GM21381 (cell line): ENCODE data around the gene SENP7.
"Not testable (repeated sequence)": the region's sequence is repeated elsewhere in the genome, so short reads cannot be mapped to it uniquely, and the experiment has no call there.

Experiments used
- ATAC-seq: cut with Tn5 transposase; IDR thresholded peaks from one replicate; pipeline ENCODE4 v1.9.1; 2021; ENCODE audit warnings: mild to moderate bottlenecking, moderate library complexity; ENCODE audit not compliant: unreplicated experiment

SENP7 gene, protein sequence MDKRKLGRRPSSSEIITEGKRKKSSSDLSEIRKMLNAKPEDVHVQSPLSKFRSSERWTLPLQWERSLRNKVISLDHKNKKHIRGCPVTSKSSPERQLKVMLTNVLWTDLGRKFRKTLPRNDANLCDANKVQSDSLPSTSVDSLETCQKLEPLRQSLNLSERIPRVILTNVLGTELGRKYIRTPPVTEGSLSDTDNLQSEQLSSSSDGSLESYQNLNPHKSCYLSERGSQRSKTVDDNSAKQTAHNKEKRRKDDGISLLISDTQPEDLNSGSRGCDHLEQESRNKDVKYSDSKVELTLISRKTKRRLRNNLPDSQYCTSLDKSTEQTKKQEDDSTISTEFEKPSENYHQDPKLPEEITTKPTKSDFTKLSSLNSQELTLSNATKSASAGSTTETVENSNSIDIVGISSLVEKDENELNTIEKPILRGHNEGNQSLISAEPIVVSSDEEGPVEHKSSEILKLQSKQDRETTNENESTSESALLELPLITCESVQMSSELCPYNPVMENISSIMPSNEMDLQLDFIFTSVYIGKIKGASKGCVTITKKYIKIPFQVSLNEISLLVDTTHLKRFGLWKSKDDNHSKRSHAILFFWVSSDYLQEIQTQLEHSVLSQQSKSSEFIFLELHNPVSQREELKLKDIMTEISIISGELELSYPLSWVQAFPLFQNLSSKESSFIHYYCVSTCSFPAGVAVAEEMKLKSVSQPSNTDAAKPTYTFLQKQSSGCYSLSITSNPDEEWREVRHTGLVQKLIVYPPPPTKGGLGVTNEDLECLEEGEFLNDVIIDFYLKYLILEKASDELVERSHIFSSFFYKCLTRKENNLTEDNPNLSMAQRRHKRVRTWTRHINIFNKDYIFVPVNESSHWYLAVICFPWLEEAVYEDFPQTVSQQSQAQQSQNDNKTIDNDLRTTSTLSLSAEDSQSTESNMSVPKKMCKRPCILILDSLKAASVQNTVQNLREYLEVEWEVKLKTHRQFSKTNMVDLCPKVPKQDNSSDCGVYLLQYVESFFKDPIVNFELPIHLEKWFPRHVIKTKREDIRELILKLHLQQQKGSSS

DNA sequence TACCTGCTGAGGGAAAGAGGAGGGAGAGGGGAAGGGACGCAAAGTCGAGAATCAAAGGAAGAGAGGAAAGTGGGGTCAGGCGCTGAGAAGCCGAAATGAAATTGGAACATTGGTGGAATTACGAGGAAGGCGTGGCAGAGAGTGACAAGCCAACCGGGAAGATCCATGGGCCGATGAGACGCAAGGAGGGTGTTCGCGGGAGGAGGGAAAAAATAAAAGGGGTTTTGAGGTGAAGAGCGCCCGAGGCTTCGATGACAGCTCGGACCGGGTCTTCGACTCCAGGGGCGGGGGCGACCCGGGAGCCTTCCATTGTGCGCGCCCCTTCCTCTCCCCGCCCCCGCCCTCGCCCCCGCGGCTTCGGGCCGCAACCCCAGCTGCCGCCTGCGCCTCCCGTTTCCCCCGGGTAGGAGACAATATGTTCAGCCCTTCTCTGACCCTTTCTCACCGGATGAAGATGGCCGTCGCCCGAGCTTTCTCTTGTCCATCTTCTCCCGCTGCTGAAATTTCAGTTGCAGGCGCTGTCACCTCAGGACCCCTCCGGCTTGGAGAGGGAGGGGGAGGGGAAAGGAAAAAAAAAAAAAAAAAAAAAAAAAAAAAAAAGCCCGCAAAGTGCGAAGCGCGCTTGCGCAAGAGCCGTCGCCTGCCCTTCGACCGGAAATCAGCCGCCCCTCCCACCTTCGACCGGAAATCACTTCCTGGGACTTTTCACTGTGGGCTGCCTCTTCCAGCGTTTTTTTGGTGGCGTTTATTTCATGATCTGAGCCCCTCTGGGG, at the start of gene SENP7:
SENP7 (minus strand) TSS at position 567 of the 773 bp plus-strand sequence; CDS start at position 485, 82 bp downstream.
- ATAC-seq: peak; percentile 45

DNA sequence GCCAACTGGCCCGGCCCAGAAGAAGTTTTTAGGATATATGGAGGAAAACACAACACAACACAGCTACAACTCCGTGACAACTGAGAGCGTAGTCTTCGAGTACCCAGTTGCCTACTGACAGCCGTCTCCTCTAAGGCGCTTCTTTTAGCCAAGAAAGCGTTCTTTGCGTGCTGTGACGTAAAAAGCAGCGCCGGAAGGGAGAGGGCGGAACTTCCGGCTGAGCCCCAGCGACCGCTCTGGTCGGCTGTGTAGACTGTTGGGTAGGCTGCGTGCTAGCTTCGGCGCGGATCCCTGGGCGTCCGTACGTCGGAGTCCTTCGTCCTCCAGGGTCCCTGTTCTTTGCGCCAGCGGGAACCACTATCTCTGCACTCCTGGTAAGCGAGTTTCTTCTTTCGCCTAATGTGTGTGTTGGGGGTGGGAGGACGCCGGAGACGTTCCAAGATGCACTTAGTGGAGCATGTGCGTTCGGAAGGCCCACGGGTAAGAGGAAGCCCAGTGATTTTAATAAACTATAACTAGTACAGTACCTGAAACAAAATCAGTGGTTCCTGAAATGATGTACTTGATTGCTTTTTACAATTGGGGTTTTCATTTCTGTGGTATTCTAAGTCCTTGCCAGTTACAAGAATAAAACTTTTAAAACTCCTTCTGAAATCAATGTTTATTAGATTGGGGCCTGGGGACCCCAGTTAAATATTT, 48.8 kb upstream of the SENP7 start, which contains the start of gene TRMT10C:
TRMT10C (plus strand) TSS at position 239 of the 699 bp plus-strand sequence. CDS start 2,914 bp downstream, outside the sequence.
- ATAC-seq: peak; percentile 99

DNA sequence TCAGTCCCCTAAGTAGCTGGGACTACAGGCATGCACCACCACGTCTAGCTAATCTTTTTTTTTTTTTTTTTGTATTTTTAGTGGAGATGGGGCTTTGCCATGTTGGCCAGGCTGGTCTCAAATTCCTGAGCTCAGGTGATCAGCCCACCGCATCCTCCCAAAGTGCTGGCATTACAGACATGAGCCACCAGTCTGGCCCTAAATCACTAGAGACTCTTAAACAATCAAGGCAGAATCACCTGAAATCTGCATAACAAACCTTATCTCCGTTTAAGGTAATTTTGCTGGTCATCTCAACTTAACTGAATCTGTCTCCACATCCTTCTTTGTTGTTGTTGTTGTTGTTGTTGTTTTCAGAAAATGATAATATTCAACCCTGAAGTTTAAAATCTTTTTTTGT, 43.1 kb upstream of the SENP7 start:
- no peak for ATAC-seq

DNA sequence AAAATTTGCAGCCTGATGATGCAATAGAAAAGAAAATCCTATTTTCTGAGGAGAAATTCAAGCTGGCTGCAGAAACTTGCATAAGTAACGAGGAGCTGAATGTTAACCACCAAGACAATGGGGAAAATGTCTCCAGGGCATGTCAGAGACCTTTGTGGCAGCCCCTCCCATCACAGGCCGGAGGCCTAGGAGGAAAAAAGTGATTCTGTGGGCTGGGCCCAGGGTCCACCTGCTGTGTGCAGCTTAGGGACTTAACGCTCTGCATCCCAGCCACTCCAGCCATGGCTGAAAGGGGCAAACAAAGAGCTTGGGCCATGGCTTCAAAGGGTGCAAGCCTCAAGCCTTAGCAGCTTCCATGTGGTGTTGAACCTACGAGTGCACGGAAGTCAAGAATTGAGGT, 40.4 kb upstream of the SENP7 start:
- not testable (repeated sequence) for ATAC-seq

DNA sequence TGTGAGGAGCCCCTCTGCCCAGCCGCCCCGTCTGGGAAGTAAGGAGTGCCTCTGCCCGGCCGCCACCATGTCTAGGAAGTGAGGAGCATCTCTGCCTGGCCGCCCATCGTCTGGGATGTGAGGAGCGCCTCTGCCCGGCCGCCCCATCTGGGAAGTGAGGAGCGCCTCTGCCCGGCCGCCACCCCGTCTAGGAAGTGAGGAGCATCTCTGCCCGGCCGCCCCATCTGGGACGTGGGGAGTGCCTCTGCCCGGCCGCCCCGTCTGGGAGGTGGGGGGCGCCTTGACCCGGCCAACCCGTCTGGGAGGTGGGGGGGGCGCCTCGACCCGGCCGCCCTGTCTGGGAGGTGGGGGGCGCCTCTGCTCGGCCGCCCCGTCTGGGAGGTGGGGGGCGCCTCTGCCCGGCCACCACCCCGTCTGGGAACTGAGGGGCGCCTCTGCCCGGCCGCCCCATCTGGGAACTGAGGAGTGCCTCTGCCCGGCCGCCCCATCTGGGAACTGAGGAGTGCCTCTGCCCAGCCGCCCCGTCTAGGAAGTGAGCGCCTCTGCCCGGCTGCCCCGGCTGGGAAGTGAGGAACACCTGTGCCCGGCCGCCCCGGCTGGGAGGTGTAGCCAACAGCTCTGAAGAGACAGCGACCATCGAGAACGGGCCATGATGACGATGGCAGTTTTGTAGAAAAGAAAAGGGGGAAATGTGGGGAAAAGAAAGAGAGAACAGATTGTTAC, 38.5 kb upstream of the SENP7 start:
- ATAC-seq: not testable (repeated sequence)

DNA sequence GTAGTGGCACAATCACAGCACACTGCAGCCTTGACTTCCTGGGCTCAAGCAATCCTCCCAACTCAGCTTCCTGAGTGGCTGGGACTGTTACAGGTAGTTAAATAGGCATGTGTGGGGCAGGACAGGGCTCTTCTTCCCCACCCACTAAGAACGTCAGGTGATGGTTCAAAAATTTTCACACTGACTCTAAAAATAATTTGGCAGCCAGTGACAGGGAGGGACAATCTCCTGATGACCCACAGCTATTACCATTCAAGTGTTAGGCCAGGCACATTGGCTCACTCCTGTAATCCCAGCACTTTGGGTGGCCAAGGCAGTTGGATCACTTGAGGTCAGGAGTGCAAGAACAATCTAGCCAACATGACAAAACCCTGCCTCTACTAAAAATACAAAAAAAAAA, 36.5 kb upstream of the SENP7 start:
- ATAC-seq: no peak

DNA sequence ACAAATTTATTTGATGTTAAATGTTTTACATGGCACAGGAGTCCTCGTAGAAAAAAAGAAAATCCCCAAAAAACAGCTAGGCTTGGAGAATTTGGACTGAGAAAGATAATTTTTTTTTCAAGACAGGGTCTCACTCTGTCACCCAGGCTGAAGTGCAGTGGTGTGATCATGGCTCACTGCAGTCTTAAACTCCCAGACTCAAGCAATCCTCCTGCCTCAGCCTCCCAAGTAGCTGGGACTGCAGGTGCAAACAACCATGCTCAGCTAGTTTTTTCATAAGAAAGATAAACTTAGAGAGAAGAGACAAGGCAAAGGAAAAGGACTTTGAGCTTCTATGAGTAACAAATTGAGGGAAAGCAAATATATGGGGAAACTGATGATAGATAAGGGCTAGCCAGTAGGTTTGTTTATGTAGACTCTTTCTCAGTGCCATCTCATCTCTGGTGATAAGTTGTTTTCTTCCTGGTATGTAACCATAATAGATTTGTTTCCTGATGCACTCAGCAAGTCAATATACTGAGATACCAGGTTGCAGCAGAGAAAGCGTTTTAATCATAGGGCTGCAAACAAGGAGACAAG, 35.6 kb upstream of the SENP7 start:
- no peak for ATAC-seq

DNA sequence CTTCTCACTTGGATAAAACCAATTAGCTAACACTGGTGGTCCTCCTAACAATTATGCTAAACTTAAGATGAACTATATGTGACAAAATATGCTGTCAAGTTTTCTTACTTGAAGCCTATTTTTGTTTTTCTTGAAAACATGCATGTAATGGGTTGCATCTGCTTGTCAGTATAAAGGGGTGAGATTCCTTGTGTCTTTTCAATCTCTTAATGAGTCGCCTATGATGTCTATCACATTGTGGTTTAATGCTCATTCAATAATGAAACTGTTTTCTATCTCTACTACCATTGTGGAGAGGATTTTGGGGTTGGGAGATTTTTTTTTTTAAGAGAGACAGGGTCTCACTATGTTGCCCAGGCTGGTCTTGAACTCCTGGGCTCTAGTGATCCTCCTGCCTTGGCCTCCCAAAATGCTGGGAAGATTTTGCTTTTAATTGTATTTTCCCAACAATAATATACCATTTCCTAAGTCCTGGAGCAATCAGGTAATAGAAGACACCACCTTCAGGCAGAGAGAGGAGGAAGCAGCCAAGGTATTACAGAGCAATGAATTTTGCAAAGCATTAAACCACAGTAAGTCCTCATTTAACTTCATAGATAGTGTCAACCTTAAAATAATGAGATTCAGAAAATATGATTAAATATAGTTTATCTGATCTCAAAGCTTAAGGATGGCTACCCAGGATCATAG, 31.3 kb upstream of the SENP7 start:
- no peak for ATAC-seq

DNA sequence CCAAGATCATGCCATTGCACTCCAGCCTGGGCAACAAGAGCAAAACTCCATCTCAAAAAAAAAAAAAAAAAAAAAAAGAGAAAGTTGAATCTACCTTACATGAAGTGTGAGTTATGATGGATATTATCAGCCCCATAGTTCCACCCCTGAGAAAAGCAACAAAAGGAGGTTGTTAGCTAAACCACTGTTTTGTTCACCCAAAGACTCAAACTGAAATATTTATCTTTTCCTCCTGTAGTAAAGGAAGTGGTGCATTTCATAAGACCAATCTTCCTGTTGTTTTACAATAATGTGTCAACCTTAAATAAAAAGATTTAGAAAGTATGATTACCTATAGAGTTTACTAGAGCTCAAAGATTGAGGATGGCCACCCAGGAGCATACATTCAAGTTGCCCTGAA, 29.9 kb upstream of the SENP7 start:
- no peak for ATAC-seq

DNA sequence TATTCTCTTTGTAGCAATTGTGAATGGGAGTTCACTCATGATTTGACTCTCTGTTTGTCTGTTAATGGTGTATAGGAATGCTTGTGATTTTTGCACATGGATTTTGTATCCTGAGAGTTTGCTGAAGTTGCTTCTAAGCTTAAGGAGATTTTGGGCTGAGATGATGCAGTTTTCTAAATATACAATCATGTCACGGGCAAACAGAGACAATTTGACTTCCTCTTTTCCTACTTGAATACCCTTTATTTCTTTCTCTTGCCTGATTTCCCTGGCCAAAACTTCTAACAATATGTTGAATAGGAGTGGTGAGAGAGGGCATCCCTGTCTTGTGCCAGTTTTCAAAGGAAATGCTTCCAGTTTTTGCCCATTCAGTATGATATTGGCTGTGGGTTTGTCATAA, 23.9 kb upstream of the SENP7 start:
- ATAC-seq: not testable (repeated sequence)

DNA sequence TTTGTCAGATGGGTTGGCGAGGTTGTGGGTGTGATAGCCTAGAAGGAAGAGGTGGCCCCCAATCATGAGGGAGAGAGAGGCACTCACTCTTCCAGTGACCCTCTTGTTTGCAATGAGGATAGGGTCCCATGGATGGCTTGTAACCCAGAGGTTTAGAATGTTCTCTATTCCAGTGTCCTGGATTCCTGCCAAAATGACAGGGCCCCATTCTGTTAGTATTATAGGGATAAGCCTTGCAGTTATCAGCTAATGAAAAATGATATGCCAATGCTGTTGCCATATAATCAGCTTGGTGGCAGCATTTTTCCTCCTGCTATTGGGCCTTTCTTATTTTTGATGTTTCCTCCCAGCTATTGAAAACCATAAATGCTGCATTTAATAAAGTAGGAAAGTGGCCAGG, 23.3 kb upstream of the SENP7 start:
- ATAC-seq: no peak

DNA sequence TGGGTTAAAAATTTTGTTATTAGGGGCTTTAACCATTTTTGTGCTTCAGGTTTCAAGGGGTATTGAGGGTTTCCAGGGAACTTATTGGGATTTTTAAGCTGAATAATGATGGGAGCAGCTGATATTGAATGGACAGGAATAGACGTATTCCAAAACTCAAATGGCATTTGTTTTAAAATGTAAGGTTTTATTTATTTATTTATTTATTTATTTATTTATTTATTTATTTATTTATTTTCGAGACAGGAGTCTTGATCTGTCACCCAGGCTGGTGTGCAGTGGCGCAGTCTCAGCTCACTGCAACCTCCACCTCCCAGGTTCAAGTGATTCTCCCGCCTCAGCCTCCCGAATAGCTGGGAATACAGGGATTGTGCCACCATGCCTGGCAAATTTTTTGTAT, 22.2 kb upstream of the SENP7 start:
- no peak for ATAC-seq

DNA sequence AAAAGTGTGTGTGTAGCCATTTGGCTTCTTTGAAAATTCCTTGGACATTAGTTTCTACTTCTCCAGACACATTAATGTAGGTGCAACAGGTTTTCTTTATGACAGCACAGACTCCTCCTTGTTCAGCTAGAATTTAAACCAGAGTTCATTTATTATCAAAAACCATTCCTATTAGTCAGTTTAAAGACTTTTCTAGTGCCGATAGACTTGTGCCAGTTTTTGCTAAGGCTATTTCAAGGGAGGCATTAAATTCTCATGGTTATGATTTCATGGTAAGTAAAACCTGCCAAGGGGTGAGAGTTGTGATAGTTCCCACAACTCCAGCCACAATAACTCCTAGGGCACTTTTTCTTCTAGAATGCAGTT, 20.6 kb upstream of the SENP7 start:
- ATAC-seq: no peak

DNA sequence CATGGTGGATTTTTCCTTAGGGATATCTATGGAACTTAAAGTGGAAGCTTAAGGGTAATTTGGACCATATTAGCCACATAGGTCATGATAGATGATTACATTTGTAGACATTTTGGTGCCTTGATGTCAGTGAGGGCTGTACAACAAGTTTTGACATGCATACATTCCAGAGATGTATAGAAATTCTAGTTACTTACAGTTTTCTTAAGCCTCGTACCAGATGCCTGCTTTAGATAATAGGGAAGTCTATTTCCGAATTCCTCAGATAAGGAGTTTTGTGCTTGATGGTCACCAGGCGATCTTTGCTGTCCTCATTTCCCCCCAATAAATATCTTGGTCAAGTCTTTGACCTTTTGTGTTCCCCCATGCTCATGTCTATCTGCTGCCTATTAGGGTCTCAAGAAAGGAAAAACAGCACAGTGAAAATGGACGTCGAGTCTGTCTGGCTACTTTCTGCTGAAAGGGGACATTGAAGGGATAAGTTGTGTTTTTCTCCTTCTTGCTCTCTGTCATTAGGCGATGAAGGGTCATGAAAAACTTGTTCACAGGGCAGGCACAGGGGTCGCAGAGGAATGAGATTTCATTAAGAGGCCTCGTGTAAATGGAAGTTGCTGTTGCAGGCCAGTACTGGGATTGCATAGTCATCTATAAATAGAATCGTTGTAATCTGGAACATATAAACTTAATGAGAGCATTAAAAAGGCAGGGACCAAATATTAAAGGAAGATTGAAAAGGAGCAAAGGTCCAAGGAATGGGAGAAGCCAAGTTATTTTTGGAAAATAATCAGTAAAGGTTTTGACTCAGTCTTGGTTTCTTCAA, 20.0 kb upstream of the SENP7 start:
- no peak for ATAC-seq

DNA sequence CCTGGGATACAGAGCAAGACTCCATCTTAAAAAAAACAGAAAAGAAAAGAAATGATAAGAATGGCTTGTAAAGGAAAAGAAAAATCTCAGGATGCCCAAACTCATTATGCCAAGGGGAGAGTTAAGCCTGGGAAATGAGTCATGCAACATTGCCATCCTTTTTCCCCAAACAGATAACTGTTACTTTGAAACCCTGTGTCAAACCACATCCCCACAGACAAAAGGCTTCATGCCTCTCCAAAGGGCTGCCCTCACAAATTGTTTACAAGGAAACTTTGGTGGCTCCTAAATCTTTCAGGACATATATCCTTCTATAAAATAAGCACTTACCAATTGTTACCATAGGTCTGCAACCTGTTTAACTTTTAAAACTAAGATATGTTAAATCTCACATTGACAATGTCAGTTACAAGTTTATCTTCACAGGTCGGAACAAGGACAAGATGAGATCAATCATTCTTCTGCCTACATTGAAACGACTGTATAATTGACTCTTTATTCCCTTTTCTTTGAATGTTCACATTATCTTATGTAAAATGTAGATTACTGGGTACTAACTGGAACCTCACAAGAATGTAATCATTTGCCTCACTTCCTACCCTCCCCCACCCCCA, 18.6 kb upstream of the SENP7 start:
- no peak for ATAC-seq

DNA sequence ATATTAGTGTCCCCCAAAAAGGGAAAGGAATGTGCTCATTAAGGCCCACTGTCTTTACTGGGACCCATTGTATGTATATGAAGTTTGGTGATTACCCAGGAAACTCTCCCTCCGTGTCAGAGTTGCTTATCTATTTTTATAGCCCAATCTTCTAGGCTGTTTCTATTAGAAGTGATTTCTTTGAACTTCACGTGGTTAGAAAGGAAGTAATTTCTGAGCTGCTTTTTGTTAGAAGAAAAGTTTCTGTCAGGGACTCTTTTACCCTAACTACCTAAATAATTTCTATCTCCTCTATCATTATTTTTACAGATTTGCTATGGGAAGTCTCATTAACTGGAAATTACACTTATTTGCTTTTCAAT, 17.7 kb upstream of the SENP7 start:
- ATAC-seq: no peak
